ENCODE results near the gene ZNF697.

DNA sequence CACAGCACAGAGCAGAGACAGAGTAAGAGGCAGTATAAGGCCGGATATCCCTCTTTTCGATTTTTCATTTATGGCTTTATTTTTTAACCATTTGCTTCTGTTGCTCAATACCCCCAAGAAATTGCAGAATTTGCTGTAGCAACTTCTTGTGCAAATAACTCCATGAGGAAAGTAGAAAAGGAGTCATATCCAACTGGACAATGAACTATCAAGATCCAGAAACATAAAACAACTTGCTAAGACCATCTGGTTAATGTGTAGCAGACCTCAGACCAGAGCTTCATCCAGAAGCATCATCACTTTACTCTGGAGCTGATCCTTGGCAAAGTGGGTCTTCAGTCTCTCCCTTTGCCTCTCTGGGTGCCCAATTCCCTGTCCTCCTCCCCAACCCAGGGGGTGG, 45.9 kb downstream of the ZNF697 start:
- TF ChIP-seq, protein P1, sequence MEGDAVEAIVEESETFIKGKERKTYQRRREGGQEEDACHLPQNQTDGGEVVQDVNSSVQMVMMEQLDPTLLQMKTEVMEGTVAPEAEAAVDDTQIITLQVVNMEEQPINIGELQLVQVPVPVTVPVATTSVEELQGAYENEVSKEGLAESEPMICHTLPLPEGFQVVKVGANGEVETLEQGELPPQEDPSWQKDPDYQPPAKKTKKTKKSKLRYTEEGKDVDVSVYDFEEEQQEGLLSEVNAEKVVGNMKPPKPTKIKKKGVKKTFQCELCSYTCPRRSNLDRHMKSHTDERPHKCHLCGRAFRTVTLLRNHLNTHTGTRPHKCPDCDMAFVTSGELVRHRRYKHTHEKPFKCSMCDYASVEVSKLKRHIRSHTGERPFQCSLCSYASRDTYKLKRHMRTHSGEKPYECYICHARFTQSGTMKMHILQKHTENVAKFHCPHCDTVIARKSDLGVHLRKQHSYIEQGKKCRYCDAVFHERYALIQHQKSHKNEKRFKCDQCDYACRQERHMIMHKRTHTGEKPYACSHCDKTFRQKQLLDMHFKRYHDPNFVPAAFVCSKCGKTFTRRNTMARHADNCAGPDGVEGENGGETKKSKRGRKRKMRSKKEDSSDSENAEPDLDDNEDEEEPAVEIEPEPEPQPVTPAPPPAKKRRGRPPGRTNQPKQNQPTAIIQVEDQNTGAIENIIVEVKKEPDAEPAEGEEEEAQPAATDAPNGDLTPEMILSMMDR (IDR thresholded peaks at IDR 0.05) = no peak
- TF ChIP-seq EP300 (IDR thresholded peaks at IDR 0.05; ENCODE audit: low read depth) (no peak), POLR2A (IDR thresholded peaks at IDR 0.05) (no peak), POLR2AphosphoS5 (IDR thresholded peaks at IDR 0.05) (no peak)

Data from transverse colon (tissue), 4 donors.